ENCODE data around the gene ARHGAP23. TPM values are rescaled to one million over a fixed set of nuclear protein-coding genes. Genes with fewer than 3 reads are reported as not detected.
"Not testable (repeated sequence)": the region's sequence is repeated elsewhere in the genome, so short reads cannot be mapped to it uniquely, and the experiment has no call there.

ARHGAP23 gene
- total RNA-seq, 2 experiments from 2014 or later: 0.40 TPM; not detected in 1

DNA sequence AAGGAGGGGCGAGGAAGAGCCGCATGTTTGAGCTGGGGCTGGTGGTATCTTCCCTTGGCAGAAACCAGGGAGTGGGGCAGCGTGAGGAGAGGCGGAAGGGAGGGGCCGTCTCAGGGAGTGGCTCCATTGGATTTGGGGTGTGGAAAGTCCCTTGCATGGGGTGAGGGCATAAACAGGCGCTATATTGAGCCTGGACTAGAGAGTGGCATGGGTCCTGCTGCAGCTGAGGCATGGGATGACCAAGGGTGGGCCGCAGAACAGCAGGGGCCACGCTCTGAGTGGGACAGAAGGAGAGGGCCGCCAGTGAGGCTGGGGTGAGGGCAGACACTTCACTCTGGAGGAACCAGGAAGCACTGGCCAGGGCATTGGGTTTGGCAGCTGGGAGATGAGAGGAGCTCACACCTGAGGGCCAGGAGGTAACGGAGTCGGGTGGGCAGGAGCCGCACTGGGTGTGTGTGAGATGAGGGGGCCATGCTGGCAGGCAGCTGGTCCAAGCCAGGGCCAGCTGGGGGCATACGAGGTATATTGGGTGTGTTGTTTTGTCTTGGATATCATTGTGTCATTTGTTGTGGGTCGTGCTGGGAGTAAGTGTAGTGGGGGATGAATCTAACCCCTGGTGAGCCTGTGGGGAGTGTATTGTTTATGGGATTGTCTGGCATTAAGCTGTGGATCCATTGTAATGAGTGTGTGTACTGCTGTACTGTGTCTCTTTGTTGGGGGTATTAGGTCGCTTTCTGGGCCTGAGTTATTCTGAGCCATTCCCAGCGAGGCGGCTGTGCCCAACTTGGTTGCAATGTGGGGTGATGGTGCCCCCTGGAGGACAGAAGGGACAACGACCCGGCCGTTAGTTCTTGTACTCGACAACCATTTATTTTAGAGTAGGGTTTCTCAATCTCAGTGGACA is 56.2 kb downstream of the ARHGAP23 start:
- ATAC-seq (peak; percentile 80), DNase-seq (peak; percentile 78)
- CTCF ChIA-PET: interaction anchor here (1.0 to 2.1 kb wide), 5 partner anchors 58 to 183 kb away, joined by 3 to 5 read pairs (median 5); no protein-coding TSS in a partner anchor
- H3K4me3 Mint-ChIP-seq; H3K27ac Mint-ChIP-seq; H3K9me3 Mint-ChIP-seq (ENCODE audit: low read depth); H3K36me3 Mint-ChIP-seq: not testable (repeated sequence)
- Mint-ChIP-seq H3K4me1 (peaks cover 10% of the 10 kb centered on the region), H3K27me3 (peaks cover 15% of the 10 kb centered on the region)

GRCh38 chr17:38485146-38485468 is 56.8 kb downstream of the ARHGAP23 start:
- Mint-ChIP-seq H3K4me1 (peaks cover 10% of the 10 kb centered on the region), H3K27ac (no peak overlapping the region), H3K36me3 (no peaks in the 10 kb centered on the region), H3K9me3 (ENCODE audit: low read depth) (no peaks in the 10 kb centered on the region), H3K4me3 (no peak overlapping the region), H3K27me3 (peaks cover 15% of the 10 kb centered on the region)
- ATAC-seq (no peak), DNase-seq (no peak)
- CTCF ChIA-PET: interaction anchor here (1.0 to 2.1 kb wide), 3 partner anchors 61 to 183 kb away, joined by 3 to 5 read pairs (median 5); no protein-coding TSS in a partner anchor

- Mint-ChIP-seq H3K27me3 (peaks cover 15% of the 10 kb centered on the region), H3K27ac (peak overlapping the region; percentile 32), H3K4me1 (peaks cover 10% of the 10 kb centered on the region)
- H3K9me3 Mint-ChIP-seq (ENCODE audit: low read depth); DNase-seq; ATAC-seq; H3K4me3 Mint-ChIP-seq; H3K36me3 Mint-ChIP-seq: not testable (repeated sequence)
- CTCF ChIA-PET: interaction anchor here (0.7 to 2.1 kb wide), 5 partner anchors 62 to 182 kb away, joined by 3 to 5 read pairs (median 4); no protein-coding TSS in a partner anchor
Measured at GRCh38 chr17:38485681-38486298, 57.5 kb downstream of the ARHGAP23 start.

DNA sequence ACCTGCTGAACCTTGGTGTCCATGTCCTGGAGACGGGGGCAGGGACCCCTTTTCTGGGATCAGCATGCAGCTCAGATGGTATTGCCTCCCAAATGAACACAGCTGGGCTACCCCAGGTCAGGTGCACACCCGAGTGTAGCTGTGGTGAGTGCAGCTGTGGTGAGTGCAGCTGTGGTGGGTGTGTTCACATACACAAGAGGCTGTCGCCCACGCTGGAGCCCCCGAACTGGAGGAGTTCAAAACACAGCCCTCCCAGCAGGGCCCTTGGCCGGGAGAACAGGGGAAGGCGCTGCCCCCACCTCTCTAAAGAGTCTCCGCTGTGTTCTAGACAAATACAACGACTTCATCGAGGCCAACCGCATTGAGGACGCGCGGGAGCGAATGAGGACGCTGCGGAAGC is 61.5 kb downstream of the ARHGAP23 start:
- CTCF ChIA-PET: interaction anchor here (1.6 to 2.9 kb wide), 2 partner anchors 66 to 178 kb away, joined by 3 to 13 read pairs; no protein-coding TSS in a partner anchor
- ATAC-seq; H3K36me3 Mint-ChIP-seq; H3K4me3 Mint-ChIP-seq; H3K27ac Mint-ChIP-seq; DNase-seq; H3K9me3 Mint-ChIP-seq (ENCODE audit: low read depth): not testable (repeated sequence)
- Mint-ChIP-seq H3K27me3 (peaks cover 12% of the 10 kb centered on the region), H3K4me1 (peaks cover 12% of the 10 kb centered on the region)

DNA sequence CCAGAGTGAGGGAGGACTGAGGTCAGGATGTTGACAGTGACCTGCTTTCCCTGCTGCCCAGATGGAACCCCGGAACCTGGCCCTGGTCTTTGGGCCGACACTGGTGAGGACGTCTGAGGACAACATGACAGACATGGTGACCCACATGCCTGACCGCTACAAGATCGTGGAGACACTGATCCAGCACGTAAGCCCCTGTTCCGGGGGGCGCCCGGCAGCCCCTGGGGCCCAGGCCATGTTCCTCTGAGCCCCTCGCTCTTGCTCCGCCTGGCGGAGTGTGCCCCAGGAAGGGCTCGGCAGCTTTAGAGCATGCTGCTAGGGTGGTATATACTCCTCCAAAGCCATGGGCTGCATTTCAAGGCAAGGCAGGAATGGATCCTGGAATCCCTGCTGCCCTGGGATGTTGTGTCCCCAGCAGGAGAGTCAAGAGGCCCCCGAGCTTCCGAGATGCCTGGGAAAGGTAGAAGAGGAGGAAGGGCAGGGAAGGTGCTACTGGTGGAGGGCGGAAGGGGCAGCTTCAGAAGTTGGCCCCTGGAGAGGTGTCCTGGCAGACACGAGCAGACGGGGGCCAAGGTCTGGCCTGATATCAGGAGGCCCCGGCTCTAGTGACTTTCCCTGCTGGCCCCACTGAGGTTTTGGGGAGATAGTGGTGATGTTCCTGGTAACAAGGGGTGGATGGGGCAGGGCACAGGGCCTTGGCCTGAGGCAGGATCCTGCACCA is 63.2 kb downstream of the ARHGAP23 start:
- H3K36me3 Mint-ChIP-seq; DNase-seq; H3K27ac Mint-ChIP-seq; H3K4me1 Mint-ChIP-seq; ATAC-seq; H3K9me3 Mint-ChIP-seq (ENCODE audit: low read depth); H3K27me3 Mint-ChIP-seq; H3K4me3 Mint-ChIP-seq: not testable (repeated sequence)
- CTCF ChIA-PET: interaction anchor here (1.1 to 2.4 kb wide), 5 partner anchors 43 to 175 kb away, joined by 3 to 26 read pairs (median 5); no protein-coding TSS in a partner anchor

GRCh38 chr17:38492067-38493040 is 64.1 kb downstream of the ARHGAP23 start:
- not testable (repeated sequence) for H3K9me3 Mint-ChIP-seq (ENCODE audit: low read depth); H3K4me3 Mint-ChIP-seq; H3K27me3 Mint-ChIP-seq; H3K36me3 Mint-ChIP-seq; H3K4me1 Mint-ChIP-seq; H3K27ac Mint-ChIP-seq
- CTCF ChIA-PET: interaction anchor here (0.8 to 2.4 kb wide), 13 partner anchors 11 to 175 kb away, joined by 3 to 26 read pairs (median 3); no protein-coding TSS in a partner anchor
- ATAC-seq (peak; percentile 78), DNase-seq (peak; percentile 94)

DNA sequence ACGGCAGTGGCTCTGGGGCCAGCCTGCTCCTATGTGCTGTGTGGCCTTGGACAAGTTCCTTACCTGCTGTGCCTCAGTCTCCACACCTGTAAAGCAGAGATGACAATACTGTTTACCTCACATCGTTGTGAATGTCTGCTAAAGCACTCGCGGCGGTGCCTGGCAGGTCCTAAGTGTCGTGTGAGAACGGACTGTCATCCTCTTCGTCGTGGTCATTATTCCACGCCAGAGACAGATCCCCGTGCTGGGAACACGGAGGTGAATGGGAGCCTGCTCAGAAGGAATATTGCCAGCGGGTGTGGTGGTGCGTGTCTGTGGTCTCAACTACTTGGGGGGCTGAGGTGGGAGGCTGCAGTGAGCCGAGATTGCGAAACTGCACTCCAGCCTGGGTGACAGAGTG is 65.9 kb downstream of the ARHGAP23 start:
- H3K4me3 Mint-ChIP-seq; H3K36me3 Mint-ChIP-seq; DNase-seq; ATAC-seq; H3K27ac Mint-ChIP-seq; CTCF ChIA-PET; H3K27me3 Mint-ChIP-seq; H3K9me3 Mint-ChIP-seq (ENCODE audit: low read depth); H3K4me1 Mint-ChIP-seq: not testable (repeated sequence)

GRCh38 chr17:38497656-38498055 is 69.4 kb downstream of the ARHGAP23 start:
- H3K9me3 Mint-ChIP-seq (ENCODE audit: low read depth); H3K36me3 Mint-ChIP-seq; ATAC-seq; H3K27ac Mint-ChIP-seq; DNase-seq; H3K4me3 Mint-ChIP-seq; H3K4me1 Mint-ChIP-seq; CTCF ChIA-PET; H3K27me3 Mint-ChIP-seq: not testable (repeated sequence)

GRCh38 chr17:38498353-38498752 is 70.1 kb downstream of the ARHGAP23 start:
- Mint-ChIP-seq H3K27me3 (no peaks in the 10 kb centered on the region), H3K4me3 (no peak overlapping the region), H3K27ac (no peak overlapping the region), H3K4me1 (no peaks in the 10 kb centered on the region), H3K9me3 (ENCODE audit: low read depth) (peaks cover 2% of the 10 kb centered on the region), H3K36me3 (no peaks in the 10 kb centered on the region)
- DNase-seq: no peak
- ATAC-seq: no peak
- CTCF ChIA-PET: no interaction called here

GRCh38 chr17:38499230-38499629 is 71.0 kb downstream of the ARHGAP23 start:
- H3K4me1 Mint-ChIP-seq; H3K9me3 Mint-ChIP-seq (ENCODE audit: low read depth); DNase-seq; H3K4me3 Mint-ChIP-seq; CTCF ChIA-PET; H3K27me3 Mint-ChIP-seq; H3K36me3 Mint-ChIP-seq; ATAC-seq; H3K27ac Mint-ChIP-seq: not testable (repeated sequence)

GRCh38 chr17:38501718-38502117 is 73.5 kb downstream of the ARHGAP23 start:
- ATAC-seq; H3K27ac Mint-ChIP-seq; H3K36me3 Mint-ChIP-seq; H3K9me3 Mint-ChIP-seq (ENCODE audit: low read depth); H3K4me1 Mint-ChIP-seq; CTCF ChIA-PET; H3K4me3 Mint-ChIP-seq; H3K27me3 Mint-ChIP-seq; DNase-seq: not testable (repeated sequence)

- H3K27me3 Mint-ChIP-seq: peaks cover 11% of the 10 kb centered on the region
- H3K9me3 Mint-ChIP-seq (ENCODE audit: low read depth); H3K36me3 Mint-ChIP-seq; H3K4me1 Mint-ChIP-seq; ATAC-seq; H3K27ac Mint-ChIP-seq; DNase-seq; H3K4me3 Mint-ChIP-seq: not testable (repeated sequence)
- CTCF ChIA-PET: interaction anchor here (1.4 to 1.7 kb wide), 2 partner anchors 11 to 53 kb away, joined by 3 to 4 read pairs; no protein-coding TSS in a partner anchor
Measured at GRCh38 chr17:38503286-38503913, 75.1 kb downstream of the ARHGAP23 start.
